PC-9 (cell line): ENCODE data around the gene HCN1. TPM values are rescaled to one million over a fixed set of nuclear protein-coding genes. Genes with fewer than 3 reads are reported as not detected.
"Not testable (repeated sequence)": the region's sequence is repeated elsewhere in the genome, so short reads cannot be mapped to it uniquely, and the experiment has no call there.

Experiments used
- BruUV-seq: library from RNA; stranded (reverse); fragments of 400-500 nt; replicated peaks from 2 replicates; lab custom pipeline; 2021; lab: Mats Ljungman, UMichigan
- CTCF ChIA-PET: fragments of 300-600 bp; sonication (Branson Sonifier 250); formaldehyde crosslinking; loops from one replicate; lab custom pipeline; 2022; ENCODE audit warnings: antibody characterized with exemption; lab: Charles Lee
- POLR2A ChIA-PET: fragments of 300-600 bp; sonication (Branson Sonifier 250); formaldehyde crosslinking; loops from one replicate; lab custom pipeline; 2022; ENCODE audit warnings: antibody characterized with exemption; ENCODE audit not compliant: unreplicated experiment; lab: Charles Lee
- DNase-seq, 2 experiments: peaks; one replicate each; pipeline versions ENCODE4 v3.0.0 to v3.0.0-alpha.2; 2015 to 2022; ENCODE audit warnings: mixed read lengths in 1 of 2
- H2AFZ ChIP-seq: fragments of 200-600 bp; sonication (generic); 2 replicates; pipeline ENCODE4 v1.8.1; 2017; ENCODE audit warnings: antibody characterized with exemption
- H3F3A ChIP-seq: fragments of 200-600 bp; sonication (generic); 2 replicates; pipeline ENCODE4 v1.8.1; 2017; ENCODE audit warnings: antibody characterized with exemption, mild to moderate bottlenecking, low read depth; ENCODE audit not compliant: insufficient read depth
- H3K27ac ChIP-seq: fragments of 200-600 bp; sonication (generic); 2 replicates; pipeline ENCODE4 v1.6.1; 2016; ENCODE audit warnings: mixed run types
- H3K27me3 ChIP-seq: fragments of 200-600 bp; sonication (generic); 2 replicates; pipeline ENCODE4 v1.6.1; 2016; ENCODE audit warnings: low read depth, mixed run types; ENCODE audit not compliant: insufficient read depth
- H3K36me3 ChIP-seq: fragments of 200-600 bp; sonication (generic); 2 replicates; pipeline ENCODE4 v1.6.1; 2016; ENCODE audit warnings: low read depth, mixed run types
- H3K4me1 ChIP-seq: fragments of 200-600 bp; sonication (generic); replicated peaks from 2 replicates; pipeline ENCODE4 v1.6.1; 2016; ENCODE audit warnings: mixed run types; ENCODE audit not compliant: insufficient read depth
- H3K4me2 ChIP-seq: fragments of 200-600 bp; sonication (generic); 2 replicates; pipeline ENCODE4 v1.6.1; 2017; ENCODE audit warnings: mixed run types
- H3K4me3 ChIP-seq: fragments of 200-600 bp; sonication (generic); 2 replicates; pipeline ENCODE4 v1.6.1; 2016; ENCODE audit warnings: mixed run types
- H3K79me2 ChIP-seq: fragments of 200-600 bp; sonication (generic); 2 replicates; pipeline ENCODE4 v1.6.1; 2017; ENCODE audit warnings: low read depth, mixed run types
- H3K9me2 ChIP-seq: fragments of 200-600 bp; sonication (generic); 2 replicates; pipeline ENCODE4 v1.8.1; 2017; ENCODE audit warnings: mild to moderate bottlenecking; ENCODE audit not compliant: insufficient read depth
- H3K9me3 ChIP-seq: fragments of 200-600 bp; sonication (generic); 2 replicates; pipeline ENCODE4 v1.8.1; 2016; ENCODE audit warnings: low read depth; ENCODE audit not compliant: insufficient read depth
- H4K20me1 ChIP-seq: fragments of 200-600 bp; sonication (generic); 2 replicates; pipeline ENCODE4 v1.8.1; 2017; ENCODE audit not compliant: insufficient read depth
- CTCF ChIP-seq: fragments of 200-600 bp; sonication (generic); conservative IDR thresholded peaks from 2 replicates; pipeline ENCODE4 v1.6.1; 2017; ENCODE audit warnings: mixed run types, antibody characterized with exemption, mild to moderate bottlenecking, moderate library complexity
- EZH2 ChIP-seq: fragments of 200-600 bp; sonication (generic); IDR thresholded peaks from 2 replicates; pipeline ENCODE4 v1.8.0; 2017; ENCODE audit warnings: antibody characterized with exemption, low read depth
- intact Hi-C: fragments of 100-400 bp; cut with micrococcal nuclease; formaldehyde crosslinking; loops from one replicate; pipeline ENCODE4 v1.10.0; 2022; ENCODE audit not compliant: unreplicated experiment
- total RNA-seq: library from RNA; stranded (reverse); gene quantifications from 2 replicates; pipeline ENCODE4 v1.2.3, GENCODE V29; 2021

Gene HCN1
- total RNA-seq, 1 experiment from 2014 or later = not detected

GRCh38 chr5:45507178-45507577, 189.0 kb downstream of the HCN1 start:
- H4K20me1 ChIP-seq = no peaks in the 10 kb centered on the region
- no peak overlapping the region for H3K4me3 ChIP-seq
- no peaks in the 10 kb centered on the region for H3K9me2 ChIP-seq
- no peak for DNase-seq
- H2AFZ ChIP-seq = no peak overlapping the region
- H3K27me3 ChIP-seq = no peaks in the 10 kb centered on the region
- no peak overlapping the region for H3K27ac ChIP-seq
- POLR2A ChIA-PET = no interaction called here
- H3K79me2 ChIP-seq = no peaks in the 10 kb centered on the region
- no peak overlapping the region for H3K4me2 ChIP-seq
- H3K4me1 ChIP-seq = no peaks in the 10 kb centered on the region
- CTCF ChIA-PET = no interaction called here
- no TSS peak for BruUV-seq
- no peaks in the 10 kb centered on the region for H3K9me3 ChIP-seq
- no peaks in the 10 kb centered on the region for H3K36me3 ChIP-seq
- intact Hi-C loops = no loop called here
- TF ChIP-seq CTCF (no peak), EZH2 (no peak)
- H3F3A ChIP-seq = no peaks in the 10 kb centered on the region

GRCh38 chr5:45499006-45499405, 197.2 kb downstream of the HCN1 start:
- not testable (repeated sequence) for H3K36me3 ChIP-seq, H3F3A ChIP-seq

GRCh38 chr5:45491368-45491767, 204.8 kb downstream of the HCN1 start:
- Histone ChIP-seq H3K9me3 (no peaks in the 10 kb centered on the region), H3F3A (no peaks in the 10 kb centered on the region), H3K4me3 (no peak overlapping the region), H3K79me2 (no peaks in the 10 kb centered on the region), H3K4me1 (no peaks in the 10 kb centered on the region), H4K20me1 (no peaks in the 10 kb centered on the region), H3K4me2 (no peak overlapping the region), H3K27me3 (no peaks in the 10 kb centered on the region), H3K27ac (no peak overlapping the region), H3K9me2 (no peaks in the 10 kb centered on the region), H2AFZ (no peak overlapping the region), H3K36me3 (no peaks in the 10 kb centered on the region)
- ChIA-PET POLR2A (no interaction called here), CTCF (no interaction called here)
- BruUV-seq = no TSS peak
- DNase-seq = no peak
- intact Hi-C loops = no loop called here
- no peak for TF ChIP-seq CTCF
- no peak for TF ChIP-seq EZH2

More at GRCh38 chr5:45499006-45499405, 197.2 kb downstream of the HCN1 start:
- H3K9me2 ChIP-seq, H3K27ac ChIP-seq, intact Hi-C loops, H3K27me3 ChIP-seq, DNase-seq, H3K4me2 ChIP-seq, H3K4me3 ChIP-seq, H2AFZ ChIP-seq, H3K79me2 ChIP-seq, CTCF ChIA-PET, H3K4me1 ChIP-seq, H4K20me1 ChIP-seq, BruUV-seq, H3K9me3 ChIP-seq: not testable (repeated sequence)
- POLR2A ChIA-PET = interaction anchor here (0.6 kb wide), 1 partner anchor 47 kb away, joined by 21 read pairs; no protein-coding TSS in a partner anchor

- H3K27ac ChIP-seq = no peak overlapping the region
- no peak overlapping the region for H3K4me2 ChIP-seq
- no peaks in the 10 kb centered on the region for H4K20me1 ChIP-seq
- intact Hi-C loops = no loop called here
- no peak for DNase-seq
- no peaks in the 10 kb centered on the region for H3K4me1 ChIP-seq
- CTCF ChIA-PET = no interaction called here
- H3K27me3 ChIP-seq = no peaks in the 10 kb centered on the region
- H3K9me2 ChIP-seq = no peaks in the 10 kb centered on the region
- BruUV-seq = no TSS peak
- TF ChIP-seq EZH2 = no peak
- no peak for TF ChIP-seq CTCF
- no peaks in the 10 kb centered on the region for H3F3A ChIP-seq
- no peak overlapping the region for H3K4me3 ChIP-seq
- no peak overlapping the region for H2AFZ ChIP-seq
- no peaks in the 10 kb centered on the region for H3K79me2 ChIP-seq
- POLR2A ChIA-PET = interaction anchor here (0.5 kb wide), 1 partner anchor 30 kb away, joined by 19 read pairs; no protein-coding TSS in a partner anchor
- H3K36me3 ChIP-seq = no peaks in the 10 kb centered on the region
- no peaks in the 10 kb centered on the region for H3K9me3 ChIP-seq
These were observed 211.4 kb downstream of the HCN1 start for GRCh38 chr5:45484781-45485180.
